HG02981 (cell line): ENCODE results near the gene ARHGAP27.
A peak's percentile ranks its signal among the peaks of the same experiment; 100 is the strongest.
"Not testable (repeated sequence)": the region's sequence is repeated elsewhere in the genome, so short reads cannot be mapped to it uniquely, and the experiment has no call there.

Source experiments
- ATAC-seq: cut with Tn5 transposase; IDR thresholded peaks from one replicate; pipeline ENCODE4 v1.9.1; 2021; ENCODE audit warnings: mild to moderate bottlenecking, moderate library complexity; ENCODE audit not compliant: unreplicated experiment

ARHGAP27 gene

GRCh38 chr17:45446872-45447625, 14.4 kb upstream of the ARHGAP27 start:
- not testable (repeated sequence) for ATAC-seq

DNA sequence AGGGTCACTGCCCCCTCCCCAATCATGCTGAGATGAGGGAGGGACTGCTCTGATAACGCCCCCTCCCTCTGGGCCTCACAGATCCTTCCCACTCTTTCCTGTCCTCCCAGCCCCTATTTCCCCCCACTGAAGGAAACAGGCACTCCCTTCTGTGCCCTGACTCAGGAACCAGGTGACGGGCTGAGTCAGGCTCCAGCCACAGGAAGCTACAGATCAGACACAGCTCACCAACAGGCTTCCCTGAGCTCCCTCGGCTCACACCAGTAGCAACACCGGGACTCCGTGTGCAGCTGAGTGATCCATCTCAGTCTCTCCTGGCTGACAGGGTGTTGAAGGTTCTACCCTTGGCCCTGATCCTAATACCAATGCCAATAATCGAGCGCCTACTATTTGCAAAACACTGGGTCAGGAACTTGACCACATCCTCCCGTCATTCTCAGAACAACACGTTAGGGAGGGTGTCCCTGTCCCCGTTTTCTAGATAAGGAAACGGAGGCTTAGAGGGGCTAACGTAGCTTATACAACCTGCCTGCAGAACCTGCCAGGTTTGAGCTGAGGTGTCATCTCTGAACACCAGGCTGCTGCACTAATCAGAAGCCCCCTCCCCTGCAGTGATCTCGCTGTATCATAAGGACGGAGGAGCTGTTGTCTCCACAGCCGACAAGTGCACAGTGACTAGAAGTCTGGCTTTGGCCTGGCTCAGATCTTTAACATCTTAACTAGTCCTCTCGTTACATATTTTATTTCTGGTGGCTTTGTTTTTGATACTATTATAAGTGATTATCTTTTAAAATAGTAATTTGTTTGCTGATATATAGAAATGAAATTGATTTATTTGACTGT, 13.5 kb upstream of the ARHGAP27 start:
- ATAC-seq = not testable (repeated sequence)

- not testable (repeated sequence) for ATAC-seq
These were observed 12.5 kb upstream of the ARHGAP27 start for GRCh38 chr17:45444856-45445820.

GRCh38 chr17:45444301-45444700, 11.6 kb upstream of the ARHGAP27 start:
- ATAC-seq = not testable (repeated sequence)

- ATAC-seq = not testable (repeated sequence)
These were observed 10.9 kb upstream of the ARHGAP27 start for GRCh38 chr17:45443371-45444260.

DNA sequence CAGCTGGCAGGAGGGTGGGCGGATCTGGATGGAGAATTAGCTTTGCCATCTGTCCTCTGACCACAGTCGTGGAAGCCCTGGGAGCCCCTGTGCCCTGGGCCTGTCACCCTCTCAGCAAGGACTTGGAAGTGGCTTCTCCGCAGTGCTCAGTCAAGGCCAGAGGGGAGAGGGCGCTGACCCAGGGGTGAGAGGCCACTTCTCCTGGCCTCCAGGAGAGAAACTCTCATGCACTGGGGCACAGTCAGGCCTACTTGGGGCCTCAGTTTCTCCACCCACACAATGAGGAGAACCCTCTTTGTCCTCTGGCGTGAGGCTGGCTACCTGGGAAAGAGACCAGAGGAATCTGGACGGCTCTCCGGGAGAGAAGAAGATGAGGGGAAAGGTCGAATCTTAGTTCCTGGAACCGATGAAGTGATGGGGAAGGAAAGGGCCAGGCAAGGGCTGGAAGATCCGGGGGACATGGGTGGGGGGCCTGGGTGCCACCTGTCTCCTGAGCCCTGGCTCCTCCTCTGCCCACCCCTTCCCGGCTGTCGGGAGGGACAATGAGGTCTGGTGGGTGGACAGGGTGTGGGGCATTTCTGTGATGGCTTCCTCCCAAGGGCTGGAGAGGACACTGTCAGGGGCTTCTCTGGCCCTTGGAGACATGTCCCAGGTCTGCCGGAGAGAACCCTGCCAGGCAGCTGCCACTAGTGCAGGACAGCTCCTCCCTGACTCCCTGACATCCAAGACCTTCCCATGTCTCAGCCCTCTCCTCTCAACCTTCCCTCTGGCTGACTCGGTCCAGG, 9.0 kb upstream of the ARHGAP27 start:
- no peak for ATAC-seq

DNA sequence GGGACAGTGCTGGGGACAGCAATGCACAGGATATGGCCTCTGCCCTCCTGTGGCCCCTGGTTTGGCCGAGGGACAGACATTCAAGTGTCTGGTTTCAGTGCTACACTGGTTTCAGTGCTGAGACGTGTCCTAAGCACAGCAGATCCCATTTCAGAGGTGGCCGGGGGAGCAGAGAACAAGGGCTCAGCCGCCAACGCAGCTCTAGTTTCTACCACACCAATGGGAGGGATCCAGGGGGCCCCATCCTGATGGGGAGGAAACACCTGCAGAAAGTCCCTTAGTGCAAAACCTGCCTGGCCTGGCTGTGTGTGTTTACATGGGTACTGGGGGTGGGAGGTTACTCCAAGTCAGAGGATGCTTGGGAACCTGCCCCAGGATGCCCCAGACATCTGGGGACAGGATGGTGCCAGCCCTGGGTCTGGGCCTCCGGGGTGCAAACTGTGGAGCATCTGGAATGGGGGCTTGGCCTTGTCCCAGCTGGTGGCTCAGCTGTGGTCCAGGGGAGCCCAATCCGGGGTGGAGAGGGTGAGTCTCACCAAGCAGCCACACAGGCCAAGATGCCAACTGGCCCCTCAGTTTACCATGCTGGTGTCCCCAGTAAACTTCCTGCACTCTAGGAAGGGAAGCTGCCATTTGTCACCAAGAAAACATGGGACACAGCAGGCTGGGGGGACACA, 8.3 kb upstream of the ARHGAP27 start:
- ATAC-seq = peak; percentile 67

- ATAC-seq = no peak
These were observed 7.6 kb upstream of the ARHGAP27 start for GRCh38 chr17:45440161-45440778.

DNA sequence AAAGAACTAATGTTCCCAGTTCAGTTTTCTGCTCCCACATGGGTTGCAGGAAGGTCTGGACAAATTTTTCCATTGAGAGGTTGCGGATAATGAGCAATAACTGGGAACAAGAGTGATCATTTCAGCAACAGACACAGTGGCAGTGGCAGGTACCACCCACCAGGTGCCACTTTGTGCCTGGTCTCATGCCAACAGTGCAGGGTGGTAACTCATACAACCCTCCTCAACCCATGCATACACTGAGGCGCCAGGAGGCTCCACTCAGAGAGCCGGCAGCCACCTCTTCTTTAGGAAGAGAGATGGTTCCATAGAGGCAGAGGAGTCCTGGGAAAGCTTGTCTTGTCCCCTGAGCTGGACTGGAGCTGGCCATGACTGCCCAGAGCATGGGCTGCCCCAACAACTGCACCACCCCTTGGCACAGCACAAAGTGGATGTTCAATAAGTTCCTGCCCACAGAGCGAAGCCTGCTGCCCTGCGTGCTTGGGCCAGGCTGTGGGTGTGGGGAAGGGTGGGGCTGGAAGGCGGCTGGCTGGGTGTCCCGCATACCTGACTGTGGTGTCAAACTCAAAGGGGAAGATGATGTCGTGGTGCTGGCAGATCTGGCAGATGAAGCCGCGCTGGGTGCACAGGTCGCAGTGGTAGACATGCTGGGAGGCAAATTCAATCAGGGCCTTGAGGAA, 6.4 kb upstream of the ARHGAP27 start:
- ATAC-seq = no peak

GRCh38 chr17:45437465-45438283, 5.0 kb upstream of the ARHGAP27 start:
- no peak for ATAC-seq

DNA sequence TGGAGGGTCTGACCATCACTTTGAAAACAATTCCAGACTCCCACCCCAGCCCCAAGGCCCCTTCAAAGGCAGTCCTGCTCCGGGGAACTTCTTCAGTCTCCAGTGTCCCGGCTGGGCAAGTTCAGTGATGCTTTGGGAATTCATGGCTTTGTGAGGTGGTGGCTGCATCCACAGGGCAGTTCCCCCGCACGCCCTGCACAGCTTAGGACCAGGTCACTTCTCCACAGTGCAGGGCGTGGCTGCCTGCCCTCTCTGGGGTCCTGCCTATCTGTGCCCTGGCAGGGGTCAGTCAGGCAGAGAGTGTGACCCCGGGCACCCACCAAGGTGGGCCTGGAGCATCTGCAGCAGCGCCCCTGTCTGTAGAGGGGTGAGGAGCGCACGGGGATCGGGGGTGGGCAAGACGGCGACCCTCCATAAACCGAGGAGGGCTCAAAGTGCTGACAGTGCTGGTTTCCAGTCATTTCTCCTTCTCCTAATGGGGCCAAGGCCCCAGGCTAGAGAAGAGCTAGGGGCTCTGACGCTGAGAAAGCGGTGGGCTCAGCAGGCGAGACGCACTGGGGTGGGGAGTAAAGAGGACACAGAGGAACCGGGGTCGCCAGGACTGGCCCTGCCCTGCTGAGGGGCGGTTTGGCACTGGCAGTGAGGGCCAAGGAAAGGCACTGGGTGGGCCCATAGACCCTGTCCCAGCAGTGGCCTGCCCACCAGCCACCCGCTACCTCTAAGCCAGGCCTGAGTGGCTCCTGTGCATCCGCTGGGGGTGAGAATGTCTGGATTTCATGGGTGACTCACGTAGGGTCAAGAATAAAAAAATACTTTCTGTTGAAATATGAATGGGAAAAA, 4.2 kb upstream of the ARHGAP27 start:
- no peak for ATAC-seq

GRCh38 chr17:45436161-45436560, 3.5 kb upstream of the ARHGAP27 start:
- ATAC-seq = no peak

DNA sequence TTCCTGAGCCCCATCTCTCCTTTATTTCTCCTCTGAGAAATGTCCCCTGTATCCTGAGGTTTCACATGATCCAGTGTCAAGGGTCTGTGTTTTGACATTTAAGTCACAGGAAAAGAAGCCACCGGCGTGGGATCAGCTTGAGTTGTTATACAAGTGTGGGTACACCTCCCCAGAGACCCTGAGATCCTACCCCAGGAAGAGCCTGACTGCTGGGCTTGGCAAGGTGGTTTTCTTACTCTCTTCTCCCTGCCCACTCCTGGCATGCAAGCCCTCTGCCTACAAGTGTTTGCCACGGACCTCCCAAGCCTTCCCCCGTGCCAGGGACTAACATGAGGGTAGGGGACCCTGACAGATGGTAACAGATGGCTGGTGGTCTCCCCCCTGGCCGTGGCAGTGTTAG, 2.8 kb upstream of the ARHGAP27 start:
- no peak for ATAC-seq

DNA sequence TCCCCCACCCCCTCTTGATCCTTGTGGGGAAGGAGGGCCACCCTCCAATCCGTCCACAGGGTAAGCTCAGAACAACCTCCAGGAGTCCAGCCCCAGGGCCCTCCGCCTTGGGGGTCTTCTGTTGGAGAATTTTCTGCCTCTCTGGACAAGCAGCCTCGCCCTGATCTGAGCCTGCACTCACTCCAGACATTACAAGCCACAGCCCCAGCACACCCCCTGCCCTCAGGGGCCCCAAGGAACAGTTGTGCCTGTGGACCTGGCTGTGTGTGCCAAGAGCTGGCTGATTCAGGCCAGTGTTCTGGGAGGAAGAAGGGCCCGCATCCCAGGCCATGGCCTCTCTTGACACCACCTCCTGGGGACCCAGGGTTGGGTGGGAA, 477 bp upstream of the ARHGAP27 start:
- no peak for ATAC-seq

GRCh38 chr17:45431531-45432404, 902 bp downstream of the ARHGAP27 start:
- ATAC-seq = no peak
